WTC11 (cell line): ENCODE results near the gene RUBCN.

ENCODE experiments used
- ATF2 ChIP-seq: sonication (generic); formaldehyde crosslinking; IDR thresholded peaks from 2 replicates; pipeline ENCODE4 v1.8.1; 2022; ENCODE audit warnings: low read depth, missing genetic modification reagents, borderline replicate concordance
- CTCF ChIP-seq: fragments of 200-600 bp; IDR thresholded peaks from 2 replicates; pipeline ENCODE4 v1.8.0; 2022; ENCODE audit warnings: antibody characterized with exemption
- ESRRA ChIP-seq: sonication (generic); formaldehyde crosslinking; IDR thresholded peaks from 2 replicates; pipeline ENCODE4 v1.8.1; 2022; ENCODE audit warnings: mild to moderate bottlenecking, missing genetic modification reagents, borderline replicate concordance
- NFYB ChIP-seq: sonication (generic); formaldehyde crosslinking; conservative IDR thresholded peaks from 2 replicates; pipeline ENCODE4 v1.8.0; 2022; ENCODE audit warnings: low read depth, missing genetic modification reagents
- TP53 ChIP-seq: sonication (generic); formaldehyde crosslinking; IDR thresholded peaks from 2 replicates; pipeline ENCODE4 v1.8.1; 2023; ENCODE audit warnings: mild to moderate bottlenecking, missing genetic modification reagents
- TF ChIP-seq, protein P1 (sequence below): sonication (generic); formaldehyde crosslinking; IDR thresholded peaks from 2 replicates; pipeline ENCODE4 v1.8.0; 2022; ENCODE audit warnings: missing genetic modification reagents
- TF ChIP-seq, protein P2 (sequence below): sonication (generic); formaldehyde crosslinking; IDR thresholded peaks from 2 replicates; pipeline ENCODE4 v1.8.0; 2022; ENCODE audit warnings: mild to moderate bottlenecking, missing genetic modification reagents

GRCh38 chr3:197701841-197702240 is 34.9 kb downstream of the RUBCN start:
- TF ChIP-seq CTCF (no peak), ATF2 (no peak), NFYB (CRISPR knock-in tag) (no peak), TP53 (CRISPR knock-in tag) (no peak), ESRRA (CRISPR knock-in tag) (no peak)
- TF ChIP-seq, protein P1, sequence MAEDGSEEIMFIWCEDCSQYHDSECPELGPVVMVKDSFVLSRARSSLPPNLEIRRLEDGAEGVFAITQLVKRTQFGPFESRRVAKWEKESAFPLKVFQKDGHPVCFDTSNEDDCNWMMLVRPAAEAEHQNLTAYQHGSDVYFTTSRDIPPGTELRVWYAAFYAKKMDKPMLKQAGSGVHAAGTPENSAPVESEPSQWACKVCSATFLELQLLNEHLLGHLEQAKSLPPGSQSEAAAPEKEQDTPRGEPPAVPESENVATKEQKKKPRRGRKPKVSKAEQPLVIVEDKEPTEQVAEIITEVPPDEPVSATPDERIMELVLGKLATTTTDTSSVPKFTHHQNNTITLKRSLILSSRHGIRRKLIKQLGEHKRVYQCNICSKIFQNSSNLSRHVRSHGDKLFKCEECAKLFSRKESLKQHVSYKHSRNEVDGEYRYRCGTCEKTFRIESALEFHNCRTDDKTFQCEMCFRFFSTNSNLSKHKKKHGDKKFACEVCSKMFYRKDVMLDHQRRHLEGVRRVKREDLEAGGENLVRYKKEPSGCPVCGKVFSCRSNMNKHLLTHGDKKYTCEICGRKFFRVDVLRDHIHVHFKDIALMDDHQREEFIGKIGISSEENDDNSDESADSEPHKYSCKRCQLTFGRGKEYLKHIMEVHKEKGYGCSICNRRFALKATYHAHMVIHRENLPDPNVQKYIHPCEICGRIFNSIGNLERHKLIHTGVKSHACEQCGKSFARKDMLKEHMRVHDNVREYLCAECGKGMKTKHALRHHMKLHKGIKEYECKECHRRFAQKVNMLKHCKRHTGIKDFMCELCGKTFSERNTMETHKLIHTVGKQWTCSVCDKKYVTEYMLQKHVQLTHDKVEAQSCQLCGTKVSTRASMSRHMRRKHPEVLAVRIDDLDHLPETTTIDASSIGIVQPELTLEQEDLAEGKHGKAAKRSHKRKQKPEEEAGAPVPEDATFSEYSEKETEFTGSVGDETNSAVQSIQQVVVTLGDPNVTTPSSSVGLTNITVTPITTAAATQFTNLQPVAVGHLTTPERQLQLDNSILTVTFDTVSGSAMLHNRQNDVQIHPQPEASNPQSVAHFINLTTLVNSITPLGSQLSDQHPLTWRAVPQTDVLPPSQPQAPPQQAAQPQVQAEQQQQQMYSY (CRISPR knock-in tag): no peak
- TF ChIP-seq, protein P2, sequence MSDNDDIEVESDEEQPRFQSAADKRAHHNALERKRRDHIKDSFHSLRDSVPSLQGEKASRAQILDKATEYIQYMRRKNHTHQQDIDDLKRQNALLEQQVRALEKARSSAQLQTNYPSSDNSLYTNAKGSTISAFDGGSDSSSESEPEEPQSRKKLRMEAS (CRISPR knock-in tag): no peak
